ENCODE results near the gene KLRC4.
A peak's percentile ranks its signal among the peaks of the same experiment; 100 is the strongest.
"Not testable (repeated sequence)": the region's sequence is repeated elsewhere in the genome, so short reads cannot be mapped to it uniquely, and the experiment has no call there.

KLRC4 gene

GRCh38 chr12:10404798-10405197, 4.8 kb downstream of the KLRC4 start:
- DNase-seq (ENCODE audit: low read depth, low spot score) = no peak
- no peak overlapping the region for H3K4me3 ChIP-seq (ENCODE audit: low read length)

GRCh38 chr12:10400829-10401228, 8.7 kb downstream of the KLRC4 start:
- no peak overlapping the region for H3K4me3 ChIP-seq (ENCODE audit: low read length)
- no peak for DNase-seq (ENCODE audit: low read depth, low spot score)

DNA sequence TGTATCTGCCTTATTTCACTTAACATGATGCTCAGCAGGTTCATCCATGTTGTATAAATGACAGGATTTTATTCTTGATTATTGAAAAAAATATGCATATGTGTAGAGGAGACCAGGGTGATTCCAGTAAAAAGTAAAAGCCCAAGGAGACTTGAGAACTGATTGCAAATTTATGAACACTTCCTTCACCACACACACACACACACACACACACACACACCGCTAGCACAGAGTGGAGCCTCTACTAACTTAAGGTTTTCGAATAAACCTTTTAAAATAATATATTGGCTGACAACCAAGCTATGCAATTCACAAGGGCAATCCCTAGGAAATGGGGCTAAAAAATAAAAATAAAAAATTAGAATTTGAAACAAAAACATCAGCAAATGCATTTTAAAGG, 11.4 kb downstream of the KLRC4 start:
- no peak overlapping the region for H3K4me3 ChIP-seq (ENCODE audit: low read length)

GRCh38 chr12:10397296-10397695, 12.3 kb downstream of the KLRC4 start:
- H3K4me3 ChIP-seq (ENCODE audit: low read length) = no peak overlapping the region
- no peak for DNase-seq (ENCODE audit: low read depth, low spot score)

More for the DNA sequence above, 11.4 kb downstream of the KLRC4 start:
- DNase-seq (ENCODE audit: low read depth, low spot score) = no peak

DNA sequence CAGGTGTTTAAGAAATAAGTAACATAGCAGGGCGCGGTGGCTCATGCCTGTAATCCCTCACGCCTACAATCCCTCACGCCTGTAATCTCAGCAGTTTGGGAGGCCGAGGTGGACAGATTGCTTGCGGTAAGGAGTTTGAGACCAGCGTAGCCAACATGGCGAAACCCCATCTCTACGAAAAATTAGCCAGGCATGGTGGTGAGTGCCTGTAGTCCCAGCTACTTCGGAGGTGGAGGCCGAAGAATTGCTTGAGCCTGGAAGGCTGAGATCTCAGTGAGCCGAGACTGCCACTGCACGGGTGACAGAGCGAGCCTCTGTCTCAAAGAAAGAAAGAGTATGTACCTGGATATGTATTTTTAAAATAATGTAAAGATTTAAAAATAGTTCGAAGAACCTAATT, 13.4 kb downstream of the KLRC4 start:
- H3K4me3 ChIP-seq (ENCODE audit: low read length) = not testable (repeated sequence)

GRCh38 chr12:10395390-10395998, 14.1 kb downstream of the KLRC4 start:
- DNase-seq (ENCODE audit: low read depth, low spot score) = no peak
- H3K4me3 ChIP-seq (ENCODE audit: low read length) = no peak overlapping the region

More for the DNA sequence above, 13.4 kb downstream of the KLRC4 start:
- not testable (repeated sequence) for DNase-seq (ENCODE audit: low read depth, low spot score)

DNA sequence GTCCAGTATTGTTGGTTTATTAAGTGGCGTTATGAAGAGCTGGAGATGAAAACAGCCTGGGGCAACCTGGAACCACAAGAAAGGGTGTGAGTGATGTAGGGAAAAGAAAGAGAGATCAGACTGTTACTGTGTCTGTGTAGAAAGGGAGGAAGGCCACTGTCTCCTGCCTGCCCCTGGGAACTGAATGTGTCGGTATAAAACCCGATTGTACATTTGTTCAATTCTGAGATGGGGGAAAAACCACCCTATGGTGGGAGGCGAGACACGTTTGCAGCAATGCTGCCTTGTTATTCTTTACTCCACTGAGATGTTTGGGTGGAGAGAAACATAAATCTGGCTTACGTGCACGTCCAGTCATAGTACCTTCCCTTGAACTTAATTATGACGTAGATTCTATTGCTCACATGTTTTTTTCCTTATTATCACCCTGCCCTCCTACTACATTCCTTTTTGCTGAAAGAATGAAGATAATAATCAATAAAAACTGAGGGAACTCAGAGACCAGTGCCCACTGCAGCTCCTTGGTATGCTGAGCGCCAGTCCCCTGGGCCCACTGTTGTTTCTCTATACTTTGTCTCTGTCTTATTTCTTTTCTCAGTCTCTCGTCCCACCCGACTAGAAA, 14.9 kb downstream of the KLRC4 start:
- not testable (repeated sequence) for H3K4me3 ChIP-seq (ENCODE audit: low read length)
- peak; percentile 15 for DNase-seq (ENCODE audit: low read depth, low spot score)

DNA sequence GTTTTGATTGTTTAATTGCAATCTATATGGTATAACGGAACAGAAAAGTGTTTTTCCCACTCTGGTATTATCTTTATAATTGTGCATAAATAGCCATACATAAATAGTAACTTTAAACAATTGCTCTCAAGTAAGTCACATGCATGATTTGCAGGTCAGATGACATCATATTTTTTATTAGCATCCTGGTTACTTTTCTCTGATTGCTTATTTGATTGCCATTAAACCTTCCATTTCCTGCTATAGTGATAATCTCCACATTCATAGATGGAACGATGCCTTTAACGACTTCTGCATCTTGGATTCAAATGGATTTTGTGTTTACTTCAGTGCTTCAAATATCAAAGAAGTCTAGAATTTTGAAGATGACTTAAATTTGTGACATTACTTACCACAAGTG, 16.3 kb downstream of the KLRC4 start:
- no peak overlapping the region for H3K4me3 ChIP-seq (ENCODE audit: low read length)
- DNase-seq (ENCODE audit: low read depth, low spot score) = no peak

GRCh38 chr12:10392394-10392930, 17.1 kb downstream of the KLRC4 start:
- DNase-seq (ENCODE audit: low read depth, low spot score) = no peak

GRCh38 chr12:10390991-10391390, 18.6 kb downstream of the KLRC4 start:
- not testable (repeated sequence) for DNase-seq (ENCODE audit: low read depth, low spot score); H3K4me3 ChIP-seq (ENCODE audit: low read length)

More at GRCh38 chr12:10392394-10392930, 17.1 kb downstream of the KLRC4 start:
- H3K4me3 ChIP-seq (ENCODE audit: low read length) = no peak overlapping the region

DNA sequence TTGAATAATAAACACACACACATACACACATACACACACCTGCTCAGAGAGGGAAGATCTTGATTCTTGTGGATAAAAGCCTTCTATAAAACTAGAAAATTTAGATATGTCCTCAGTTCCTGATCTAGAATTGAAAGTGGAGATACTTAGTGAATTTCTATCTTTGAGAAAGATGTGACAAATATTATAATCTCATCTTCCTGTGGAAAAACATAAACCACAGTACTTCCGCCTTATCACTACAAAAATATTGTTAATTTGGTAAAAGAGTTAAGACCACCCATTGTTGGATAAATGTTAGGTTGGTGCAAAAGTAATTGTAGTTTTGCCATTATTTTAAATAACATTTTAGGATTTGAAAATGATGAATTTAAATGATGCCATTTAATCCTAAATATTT, 19.7 kb downstream of the KLRC4 start, which contains the start of gene KLRK1:
TSS of gene KLRK1 (minus strand) at position 138 of the 400 bp plus-strand sequence. CDS start 1,231 bp downstream, outside the sequence.
- DNase-seq (ENCODE audit: low read depth, low spot score) = no peak
- H3K4me3 ChIP-seq (ENCODE audit: low read length) = no peak within 1 kb of the TSS

- DNase-seq (ENCODE audit: low read depth, low spot score) = no peak
- no peak overlapping the region for H3K4me3 ChIP-seq (ENCODE audit: low read length)
These were observed 20.7 kb downstream of the KLRC4 start for GRCh38 chr12:10388624-10389413.

DNA sequence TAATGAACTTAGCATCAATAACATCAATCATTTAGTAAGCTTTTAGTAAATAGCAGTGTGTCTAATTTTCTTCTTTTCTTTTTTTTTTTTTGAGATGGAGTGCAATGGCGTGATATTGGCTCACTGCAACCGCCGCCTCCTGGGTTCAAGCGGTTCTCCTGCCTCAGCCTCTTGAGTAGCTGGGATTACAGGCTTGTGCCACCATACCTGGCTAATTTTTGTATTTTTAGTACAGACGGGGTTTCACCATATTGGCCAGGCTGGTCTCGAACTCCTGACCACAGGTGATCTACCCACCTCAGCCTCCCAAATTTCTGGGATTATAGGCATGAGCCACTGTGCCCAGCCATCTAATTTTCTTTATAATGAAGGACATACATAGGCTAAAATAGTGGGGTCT, 22.1 kb downstream of the KLRC4 start:
- not testable (repeated sequence) for H3K4me3 ChIP-seq (ENCODE audit: low read length); DNase-seq (ENCODE audit: low read depth, low spot score)

DNA sequence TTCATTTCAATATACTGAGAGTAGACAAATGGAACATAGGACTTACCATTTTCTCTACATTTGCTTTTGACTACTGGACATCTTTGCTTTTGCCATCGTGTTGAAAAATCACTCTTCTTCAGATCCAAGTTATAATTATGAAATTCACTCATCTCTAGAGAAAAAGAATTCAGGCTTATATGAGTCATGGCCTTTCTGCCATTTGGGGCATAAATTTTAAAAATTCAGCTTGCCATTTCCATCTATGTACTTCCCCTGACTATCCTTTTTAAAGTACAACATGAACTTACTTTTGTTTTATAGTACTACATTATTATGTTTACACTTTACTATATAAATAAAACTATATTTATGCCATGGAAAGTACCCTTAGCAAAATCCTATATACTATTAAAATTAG, 22.7 kb downstream of the KLRC4 start:
- H3K4me3 ChIP-seq (ENCODE audit: low read length) = no peak overlapping the region

GRCh38 chr12:10385166-10385613, 24.4 kb downstream of the KLRC4 start:
- no peak for DNase-seq (ENCODE audit: low read depth, low spot score)
- no peak overlapping the region for H3K4me3 ChIP-seq (ENCODE audit: low read length)

More for the DNA sequence above, 22.7 kb downstream of the KLRC4 start:
- DNase-seq (ENCODE audit: low read depth, low spot score) = no peak

- no peak for DNase-seq (ENCODE audit: low read depth, low spot score)
- no peak overlapping the region for H3K4me3 ChIP-seq (ENCODE audit: low read length)
These were observed 25.4 kb downstream of the KLRC4 start for GRCh38 chr12:10384191-10384590.

GRCh38 chr12:10381928-10382628, 27.5 kb downstream of the KLRC4 start:
- H3K4me3 ChIP-seq (ENCODE audit: low read length) = no peak overlapping the region

GRCh38 chr12:10378737-10379136, 30.8 kb downstream of the KLRC4 start:
- H3K4me3 ChIP-seq (ENCODE audit: low read length); DNase-seq (ENCODE audit: low read depth, low spot score): not testable (repeated sequence)

More at GRCh38 chr12:10381928-10382628, 27.5 kb downstream of the KLRC4 start:
- no peak for DNase-seq (ENCODE audit: low read depth, low spot score)

- no peak overlapping the region for H3K4me3 ChIP-seq (ENCODE audit: low read length)
These were observed 34.9 kb downstream of the KLRC4 start for GRCh38 chr12:10374624-10375018.

More at GRCh38 chr12:10374624-10375018, 34.9 kb downstream of the KLRC4 start:
- DNase-seq (ENCODE audit: low read depth, low spot score) = no peak

Measured in Jurkat, Clone E6-1 (cell line).